Subcutaneous adipose tissue (tissue), 4 donors: Measurements from ENCODE around the gene ZXDA. TPM values are rescaled to one million over a fixed set of nuclear protein-coding genes. Genes with fewer than 3 reads are reported as not detected.

Experiments
- total RNA-seq, 4 donors: library from RNA; depleted of rRNA; stranded (reverse); fragments of >200 nt; gene quantifications; one replicate each; pipeline ENCODE4 v1.1.0, GENCODE V29; 2016
- TF ChIP-seq, protein P1 (sequence below): fragments of 450-650 bp; IDR thresholded peaks from one replicate; pipeline ENCODE4 v1.5.1; 2016; ENCODE audit warnings: low read depth, mild to moderate bottlenecking, control low read depth, antibody characterized with exemption, moderate library complexity

Gene ZXDA
- total RNA-seq, 4 donors from 2014 or later: 6.5 to 10.2 (median 7.4) TPM

DNA sequence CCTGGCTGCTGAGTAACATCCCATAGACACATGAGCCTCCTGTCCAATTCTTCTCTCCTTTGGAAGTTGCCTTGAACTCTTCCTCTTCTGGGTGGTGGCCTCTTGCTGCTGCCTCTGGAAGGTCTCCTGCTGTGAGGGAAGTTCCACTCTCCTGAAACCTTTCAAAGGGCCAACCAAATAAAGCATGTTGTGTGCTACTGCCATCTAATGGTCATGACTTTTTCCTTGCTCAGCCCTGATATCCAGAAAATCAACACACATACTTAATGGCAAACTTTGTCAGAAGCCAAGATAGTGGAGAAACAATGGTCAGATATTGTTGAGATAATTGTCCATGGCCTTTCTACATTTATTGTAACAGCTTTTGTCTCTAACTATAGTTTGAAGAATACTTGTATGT is 19.1 kb upstream of the ZXDA start:
- TF ChIP-seq, protein P1, sequence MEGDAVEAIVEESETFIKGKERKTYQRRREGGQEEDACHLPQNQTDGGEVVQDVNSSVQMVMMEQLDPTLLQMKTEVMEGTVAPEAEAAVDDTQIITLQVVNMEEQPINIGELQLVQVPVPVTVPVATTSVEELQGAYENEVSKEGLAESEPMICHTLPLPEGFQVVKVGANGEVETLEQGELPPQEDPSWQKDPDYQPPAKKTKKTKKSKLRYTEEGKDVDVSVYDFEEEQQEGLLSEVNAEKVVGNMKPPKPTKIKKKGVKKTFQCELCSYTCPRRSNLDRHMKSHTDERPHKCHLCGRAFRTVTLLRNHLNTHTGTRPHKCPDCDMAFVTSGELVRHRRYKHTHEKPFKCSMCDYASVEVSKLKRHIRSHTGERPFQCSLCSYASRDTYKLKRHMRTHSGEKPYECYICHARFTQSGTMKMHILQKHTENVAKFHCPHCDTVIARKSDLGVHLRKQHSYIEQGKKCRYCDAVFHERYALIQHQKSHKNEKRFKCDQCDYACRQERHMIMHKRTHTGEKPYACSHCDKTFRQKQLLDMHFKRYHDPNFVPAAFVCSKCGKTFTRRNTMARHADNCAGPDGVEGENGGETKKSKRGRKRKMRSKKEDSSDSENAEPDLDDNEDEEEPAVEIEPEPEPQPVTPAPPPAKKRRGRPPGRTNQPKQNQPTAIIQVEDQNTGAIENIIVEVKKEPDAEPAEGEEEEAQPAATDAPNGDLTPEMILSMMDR: no peak

- TF ChIP-seq, protein P1: no peak
Observed at GRCh38 chrX:57925806-57926205, 15.5 kb upstream of the ZXDA start.

DNA sequence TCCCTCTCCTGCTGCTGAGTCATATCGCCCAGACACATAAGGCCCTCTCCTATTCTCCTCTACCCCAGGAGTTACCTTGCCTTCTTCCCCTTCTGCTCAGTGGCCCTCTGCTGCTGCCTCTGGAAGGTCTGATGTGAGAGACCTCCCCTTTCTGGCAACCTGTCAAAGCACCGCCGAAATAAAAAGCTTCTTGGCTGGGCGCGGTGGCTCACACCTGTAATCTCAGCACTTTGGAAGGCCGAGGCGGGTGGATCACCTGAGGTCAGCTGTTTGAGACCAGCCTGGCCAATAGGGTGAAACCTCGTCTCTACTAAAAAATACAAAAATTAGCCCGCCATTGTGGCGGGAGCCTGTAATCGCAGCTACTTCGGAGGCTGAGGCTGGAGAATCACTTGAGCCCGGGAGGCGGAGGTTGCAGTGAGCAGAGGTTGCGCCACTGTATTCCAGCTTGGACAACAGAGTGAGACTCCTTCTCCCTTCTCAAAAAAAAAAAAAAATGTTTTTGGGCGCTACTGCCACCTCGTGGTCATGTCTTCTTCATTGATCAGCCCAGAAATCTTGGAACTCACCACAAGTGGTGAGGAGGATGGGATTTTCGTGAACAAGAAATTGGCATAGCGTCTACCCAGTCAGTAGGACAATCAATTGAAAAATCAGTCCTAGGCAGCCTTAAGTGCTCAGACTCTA is 8.6 kb upstream of the ZXDA start:
- TF ChIP-seq, protein P1: no peak

DNA sequence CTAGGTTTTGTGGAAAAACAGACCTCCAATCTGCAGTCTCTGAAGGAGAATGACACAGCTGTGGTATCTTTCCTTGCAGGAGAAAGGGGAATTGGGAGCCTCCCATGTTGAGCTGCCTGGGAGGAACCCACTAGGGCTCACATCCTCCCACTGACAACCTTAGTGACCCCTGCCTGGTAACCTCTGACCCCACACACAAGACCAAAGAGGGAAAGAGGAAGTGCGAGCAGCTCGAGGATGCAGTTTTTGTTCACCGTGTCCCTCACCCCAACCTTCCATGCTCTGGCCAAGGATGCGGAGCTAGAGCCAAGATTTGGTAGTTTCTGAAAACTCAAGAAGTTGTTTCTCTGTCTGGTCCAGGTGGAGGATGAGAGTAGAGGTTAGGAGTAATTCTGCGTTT is 5.4 kb upstream of the ZXDA start:
- TF ChIP-seq, protein P1: no peak

DNA sequence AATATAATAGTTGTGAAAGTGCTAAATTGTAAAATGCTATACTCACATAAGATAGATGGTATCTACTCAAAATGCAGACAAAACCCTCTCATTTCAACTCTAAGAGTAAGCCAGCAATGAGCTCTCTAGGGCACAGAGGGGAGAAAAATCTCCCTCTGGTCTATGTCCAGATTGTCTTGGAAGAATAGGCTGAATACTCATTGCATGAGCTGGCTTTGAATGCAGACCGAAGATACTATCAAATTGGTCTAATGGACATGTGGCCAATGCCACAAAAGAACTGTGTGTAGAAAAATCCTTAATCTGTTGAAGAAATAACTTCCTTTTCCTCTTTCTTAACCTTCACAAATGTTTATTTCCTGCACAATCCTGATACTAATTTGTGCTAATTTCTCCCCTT is 3.5 kb downstream of the ZXDA start:
- TF ChIP-seq, protein P1: no peak

- TF ChIP-seq, protein P1: no peak
Observed at GRCh38 chrX:57905141-57905540, 5.1 kb downstream of the ZXDA start.

DNA sequence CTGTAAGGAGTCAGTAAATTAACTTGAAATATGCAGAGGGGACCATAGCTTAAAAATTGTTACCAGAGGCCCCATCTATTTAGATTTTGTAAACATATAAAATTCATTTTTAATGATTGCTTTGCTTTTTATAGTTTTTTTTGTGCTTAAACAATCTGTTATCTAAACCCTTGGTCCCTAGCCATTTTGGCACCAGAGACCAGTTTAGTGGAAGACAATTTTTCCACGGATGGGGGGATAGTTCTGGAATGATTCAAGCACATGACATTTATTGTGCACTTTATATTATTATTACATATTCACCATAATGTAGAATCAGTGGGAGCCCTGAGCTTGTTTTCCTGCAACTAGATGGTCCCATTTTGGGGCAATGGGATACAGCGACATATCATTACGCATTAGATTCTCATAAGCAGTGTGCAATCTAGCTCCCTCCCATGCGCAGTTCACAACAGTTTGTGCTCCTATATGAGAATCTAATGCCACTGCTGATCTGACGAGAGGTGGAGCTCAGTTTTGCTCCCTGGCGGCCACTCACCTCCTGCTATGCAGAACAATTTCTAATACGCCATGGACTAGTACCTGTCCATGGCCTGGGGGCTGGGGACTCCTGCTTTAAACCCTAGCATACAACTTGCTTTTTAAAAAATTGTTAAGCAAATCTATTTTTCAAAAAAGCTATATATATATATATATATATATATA is 5.9 kb downstream of the ZXDA start:
- TF ChIP-seq, protein P1: no peak
